HL-60 (cell line): ENCODE measurements around the gene ENDOD1.

Experiments
- DNase-seq, 2 experiments: peaks; one replicate each; pipeline ENCODE4 v3.0.0-alpha.2; 2010 to 2020; ENCODE audit warnings: low read depth in 1 of 2, low spot score in 1 of 2
- H3K27ac ChIP-seq: fragments of 250-450 bp; sonication (Bioruptor Pico); replicated peaks from 2 replicates; pipeline ENCODE4 v1.5.1; 2020; ENCODE audit warnings: mild to moderate bottlenecking, moderate library complexity
- H3K27me3 ChIP-seq: fragments of 250-450 bp; sonication (Bioruptor Pico); 2 replicates; pipeline ENCODE4 v1.5.1; 2021; ENCODE audit warnings: mild to moderate bottlenecking, moderate library complexity; ENCODE audit not compliant: insufficient read depth, poor library complexity, severe bottlenecking
- H3K4me3 ChIP-seq: replicated peaks from 2 replicates; pipeline ENCODE4 v1.5.1; 2011; ENCODE audit warnings: mild to moderate bottlenecking, control low read depth, low read length; ENCODE audit not compliant: insufficient read depth
- GABPA ChIP-seq: IDR thresholded peaks from 2 replicates; pipeline ENCODE4 v1.6.1; 2012; ENCODE audit warnings: low read depth
- POLR2AphosphoS5 ChIP-seq: IDR thresholded peaks from 2 replicates; pipeline ENCODE4 v1.6.1; 2012; ENCODE audit warnings: low read depth
- SPI1 ChIP-seq: IDR thresholded peaks from 2 replicates; pipeline ENCODE4 v1.6.1; 2012; ENCODE audit warnings: low read depth, mild to moderate bottlenecking, borderline replicate concordance
- long read RNA-seq: library from polyadenylated mRNA; unstranded; transcript quantifications from one replicate; pipeline ENCODE4 v2.0.0, GENCODE V29; 2020
- TF ChIP-seq, protein P1 (sequence below): IDR thresholded peaks from one replicate; pipeline ENCODE4 v1.5.1; 2011; ENCODE audit warnings: low read length, control low read depth, inconsistent platforms; ENCODE audit not compliant: insufficient read depth
- TF ChIP-seq, protein P2 (sequence below): IDR thresholded peaks from 2 replicates; pipeline ENCODE4 v1.6.1; 2012; ENCODE audit warnings: low read depth; ENCODE audit not compliant: insufficient replicate concordance

Gene ENDOD1, protein sequence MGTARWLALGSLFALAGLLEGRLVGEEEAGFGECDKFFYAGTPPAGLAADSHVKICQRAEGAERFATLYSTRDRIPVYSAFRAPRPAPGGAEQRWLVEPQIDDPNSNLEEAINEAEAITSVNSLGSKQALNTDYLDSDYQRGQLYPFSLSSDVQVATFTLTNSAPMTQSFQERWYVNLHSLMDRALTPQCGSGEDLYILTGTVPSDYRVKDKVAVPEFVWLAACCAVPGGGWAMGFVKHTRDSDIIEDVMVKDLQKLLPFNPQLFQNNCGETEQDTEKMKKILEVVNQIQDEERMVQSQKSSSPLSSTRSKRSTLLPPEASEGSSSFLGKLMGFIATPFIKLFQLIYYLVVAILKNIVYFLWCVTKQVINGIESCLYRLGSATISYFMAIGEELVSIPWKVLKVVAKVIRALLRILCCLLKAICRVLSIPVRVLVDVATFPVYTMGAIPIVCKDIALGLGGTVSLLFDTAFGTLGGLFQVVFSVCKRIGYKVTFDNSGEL
- long read RNA-seq, full-length matches to known transcripts = 4 of 6 reads
- long read RNA-seq, partial matches to known transcripts = 0 of 6 reads
- long read RNA-seq, other reads (novel, unspliced or antisense) = 2 of 6 reads

DNA sequence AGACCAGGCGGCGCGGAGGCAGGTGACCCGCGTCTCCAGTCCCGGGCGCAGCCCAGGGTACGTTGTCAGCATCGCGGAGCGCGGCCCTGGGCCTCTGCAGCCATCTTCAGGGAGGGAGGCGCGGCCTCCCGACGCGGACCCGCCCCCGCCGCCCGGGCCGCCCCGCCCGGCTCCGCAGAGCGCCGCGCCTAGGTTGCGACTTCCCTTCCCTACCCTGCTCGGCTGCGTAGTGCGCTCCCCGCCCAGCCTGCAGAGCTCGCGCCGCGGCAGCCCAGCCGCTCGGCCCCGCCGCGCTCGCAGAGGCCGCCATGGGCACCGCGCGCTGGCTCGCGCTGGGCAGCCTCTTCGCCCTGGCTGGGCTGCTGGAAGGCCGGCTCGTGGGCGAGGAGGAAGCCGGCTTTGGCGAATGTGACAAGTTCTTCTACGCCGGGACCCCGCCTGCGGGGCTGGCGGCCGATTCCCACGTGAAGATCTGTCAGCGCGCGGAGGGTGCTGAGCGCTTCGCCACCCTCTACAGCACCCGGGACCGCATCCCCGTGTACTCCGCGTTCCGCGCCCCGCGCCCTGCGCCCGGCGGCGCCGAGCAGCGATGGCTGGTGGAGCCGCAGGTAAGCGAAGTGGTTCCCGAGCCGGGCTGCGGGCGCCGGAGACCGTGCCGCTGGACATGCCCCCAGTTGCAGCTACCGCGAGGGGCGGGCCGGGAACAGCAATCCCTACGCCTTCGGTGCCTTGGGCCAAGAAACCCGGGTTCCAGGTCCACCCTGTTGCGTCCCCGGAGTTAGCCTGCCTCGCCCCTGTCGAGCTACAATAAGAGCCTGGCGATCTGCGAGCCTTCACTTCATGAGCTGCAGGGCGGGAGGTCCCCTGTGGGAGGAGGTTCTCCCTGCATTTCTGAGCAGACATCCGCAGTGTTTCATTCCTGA, at the start of gene ENDOD1:
ENDOD1 (plus strand) TSS at position 227 of the 923 bp plus-strand sequence; CDS start at position 309, 82 bp downstream.
- peak within 1 kb of the TSS; percentile 57 for H3K4me3 ChIP-seq
- TF ChIP-seq, protein P1, sequence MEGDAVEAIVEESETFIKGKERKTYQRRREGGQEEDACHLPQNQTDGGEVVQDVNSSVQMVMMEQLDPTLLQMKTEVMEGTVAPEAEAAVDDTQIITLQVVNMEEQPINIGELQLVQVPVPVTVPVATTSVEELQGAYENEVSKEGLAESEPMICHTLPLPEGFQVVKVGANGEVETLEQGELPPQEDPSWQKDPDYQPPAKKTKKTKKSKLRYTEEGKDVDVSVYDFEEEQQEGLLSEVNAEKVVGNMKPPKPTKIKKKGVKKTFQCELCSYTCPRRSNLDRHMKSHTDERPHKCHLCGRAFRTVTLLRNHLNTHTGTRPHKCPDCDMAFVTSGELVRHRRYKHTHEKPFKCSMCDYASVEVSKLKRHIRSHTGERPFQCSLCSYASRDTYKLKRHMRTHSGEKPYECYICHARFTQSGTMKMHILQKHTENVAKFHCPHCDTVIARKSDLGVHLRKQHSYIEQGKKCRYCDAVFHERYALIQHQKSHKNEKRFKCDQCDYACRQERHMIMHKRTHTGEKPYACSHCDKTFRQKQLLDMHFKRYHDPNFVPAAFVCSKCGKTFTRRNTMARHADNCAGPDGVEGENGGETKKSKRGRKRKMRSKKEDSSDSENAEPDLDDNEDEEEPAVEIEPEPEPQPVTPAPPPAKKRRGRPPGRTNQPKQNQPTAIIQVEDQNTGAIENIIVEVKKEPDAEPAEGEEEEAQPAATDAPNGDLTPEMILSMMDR = no peak
- 0 out of 2 replicates have a peak, but pooled peaks have one; percentile 35 for TF ChIP-seq SPI1
- TF ChIP-seq, protein P2, sequence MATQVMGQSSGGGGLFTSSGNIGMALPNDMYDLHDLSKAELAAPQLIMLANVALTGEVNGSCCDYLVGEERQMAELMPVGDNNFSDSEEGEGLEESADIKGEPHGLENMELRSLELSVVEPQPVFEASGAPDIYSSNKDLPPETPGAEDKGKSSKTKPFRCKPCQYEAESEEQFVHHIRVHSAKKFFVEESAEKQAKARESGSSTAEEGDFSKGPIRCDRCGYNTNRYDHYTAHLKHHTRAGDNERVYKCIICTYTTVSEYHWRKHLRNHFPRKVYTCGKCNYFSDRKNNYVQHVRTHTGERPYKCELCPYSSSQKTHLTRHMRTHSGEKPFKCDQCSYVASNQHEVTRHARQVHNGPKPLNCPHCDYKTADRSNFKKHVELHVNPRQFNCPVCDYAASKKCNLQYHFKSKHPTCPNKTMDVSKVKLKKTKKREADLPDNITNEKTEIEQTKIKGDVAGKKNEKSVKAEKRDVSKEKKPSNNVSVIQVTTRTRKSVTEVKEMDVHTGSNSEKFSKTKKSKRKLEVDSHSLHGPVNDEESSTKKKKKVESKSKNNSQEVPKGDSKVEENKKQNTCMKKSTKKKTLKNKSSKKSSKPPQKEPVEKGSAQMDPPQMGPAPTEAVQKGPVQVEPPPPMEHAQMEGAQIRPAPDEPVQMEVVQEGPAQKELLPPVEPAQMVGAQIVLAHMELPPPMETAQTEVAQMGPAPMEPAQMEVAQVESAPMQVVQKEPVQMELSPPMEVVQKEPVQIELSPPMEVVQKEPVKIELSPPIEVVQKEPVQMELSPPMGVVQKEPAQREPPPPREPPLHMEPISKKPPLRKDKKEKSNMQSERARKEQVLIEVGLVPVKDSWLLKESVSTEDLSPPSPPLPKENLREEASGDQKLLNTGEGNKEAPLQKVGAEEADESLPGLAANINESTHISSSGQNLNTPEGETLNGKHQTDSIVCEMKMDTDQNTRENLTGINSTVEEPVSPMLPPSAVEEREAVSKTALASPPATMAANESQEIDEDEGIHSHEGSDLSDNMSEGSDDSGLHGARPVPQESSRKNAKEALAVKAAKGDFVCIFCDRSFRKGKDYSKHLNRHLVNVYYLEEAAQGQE = peak; percentile 42
- no peak for TF ChIP-seq GABPA
- no peak for TF ChIP-seq POLR2AphosphoS5
- peaks cover 11% of the 10 kb centered on the region for H3K27me3 ChIP-seq
- DNase-seq = peak in 1 of 2 experiments; percentile 81
- peak within 1 kb of the TSS; percentile 34; the same call in 1 of the 2 replicates for H3K27ac ChIP-seq

DNA sequence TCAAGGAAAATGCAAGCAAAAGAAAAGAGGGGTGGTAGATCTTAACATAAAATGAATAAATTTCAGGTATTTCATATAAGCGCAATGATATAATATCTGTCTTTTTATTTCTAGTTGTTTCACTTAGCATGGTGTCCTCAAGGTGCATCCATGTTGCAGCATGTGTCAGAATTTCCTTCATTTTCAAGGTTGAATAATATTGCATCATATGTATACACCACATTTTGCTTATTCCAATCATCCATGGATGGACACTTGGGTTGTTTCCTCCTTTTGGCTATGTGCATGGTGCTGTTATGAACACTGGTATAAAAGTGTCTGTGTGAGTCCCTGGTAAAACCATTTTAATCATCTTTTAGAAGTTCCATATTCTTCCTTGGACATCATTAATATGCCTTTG, 47.4 kb upstream of the ENDOD1 start:
- peaks cover 6% of the 10 kb centered on the region for H3K27me3 ChIP-seq
- DNase-seq = no peak
- H3K4me3 ChIP-seq = no peak overlapping the region
- TF ChIP-seq, protein P2 = no peak
- no peak for TF ChIP-seq POLR2AphosphoS5
- H3K27ac ChIP-seq = no peak overlapping the region

DNA sequence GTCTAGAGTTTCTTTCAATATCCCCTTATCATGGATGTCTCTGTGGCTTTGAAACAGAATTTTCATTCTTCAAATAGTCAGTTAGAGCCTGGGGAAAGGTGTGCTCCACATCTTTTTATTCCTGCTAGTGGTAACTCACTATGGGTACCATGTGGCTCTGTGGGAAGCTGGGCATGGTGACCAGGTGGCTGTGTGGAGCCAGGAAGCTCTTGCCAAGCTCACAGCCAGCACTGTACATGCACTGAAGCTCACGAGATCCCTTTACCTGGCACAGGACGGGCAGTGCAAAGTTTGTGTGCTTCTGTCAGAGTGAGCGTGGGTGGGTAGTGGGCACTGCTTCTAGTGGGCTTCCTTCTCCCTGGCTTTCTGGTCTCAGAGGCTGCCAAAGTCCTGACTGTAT, 46.7 kb upstream of the ENDOD1 start:
- no peak for TF ChIP-seq SPI1
- TF ChIP-seq, protein P2 = no peak
- no peak for TF ChIP-seq POLR2AphosphoS5
- TF ChIP-seq, protein P1 = no peak
- TF ChIP-seq GABPA = no peak
- no peak overlapping the region for H3K27ac ChIP-seq
- H3K4me3 ChIP-seq = no peak overlapping the region
- peaks cover 4% of the 10 kb centered on the region for H3K27me3 ChIP-seq
- DNase-seq = no peak
